Superior temporal gyrus (tissue), 1 donor: ENCODE measurements around the gene NLGN1.

ENCODE experiments used
- DNase-seq: peaks from one replicate; pipeline ENCODE4 v3.0.0-alpha.2; 2016; ENCODE audit errors: extremely low spot score

The NLGN1 gene

GRCh38 chr3:174331095-174331800, 933.7 kb downstream of the NLGN1 start:
- DNase-seq, result no peak

DNA sequence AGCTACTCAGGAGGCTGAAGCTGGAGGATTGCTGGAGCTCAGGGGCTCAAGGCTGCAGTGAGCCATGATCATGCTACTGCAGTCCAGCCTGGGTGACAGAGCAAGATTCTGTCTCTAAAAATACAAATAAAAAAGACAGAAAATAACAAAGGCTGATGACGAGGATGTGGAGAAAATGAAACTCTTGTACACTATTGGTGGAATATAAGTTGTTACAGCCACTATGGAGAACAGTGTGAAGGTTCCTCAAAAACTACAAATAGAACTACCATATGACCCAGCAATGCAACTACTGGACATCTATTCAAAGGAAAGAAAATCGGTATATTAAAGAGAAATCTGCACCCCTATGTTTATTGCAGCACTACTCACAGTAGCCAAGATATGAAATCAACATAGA, 934.8 kb downstream of the NLGN1 start:
- DNase-seq, result no peak

- DNase-seq, result no peak
Measured at GRCh38 chr3:174333640-174334039, 936.1 kb downstream of the NLGN1 start.

- no peak for DNase-seq
Measured at GRCh38 chr3:174334111-174334510, 936.6 kb downstream of the NLGN1 start.

- no peak for DNase-seq
Measured at GRCh38 chr3:174335324-174335723, 937.8 kb downstream of the NLGN1 start.

GRCh38 chr3:174335910-174336309, 938.4 kb downstream of the NLGN1 start:
- no peak for DNase-seq
